Measurements from ENCODE around the gene DNAJA2. TPM values are rescaled to one million over a fixed set of nuclear protein-coding genes. Genes with fewer than 3 reads are reported as not detected.

Gene DNAJA2
- total and polyA plus RNA-seq, 2 of the 8 experiments (the other 6 are each of a cell fraction or from before 2014, with no cell fraction given) = 9.4 to 93.8 TPM

GRCh38 chr16:46976550-46976949, 3.1 kb upstream of the DNAJA2 start:
- Histone ChIP-seq H2BK5ac (ENCODE audit: low read depth, low read length) (no peak overlapping the region), H2BK120ac (replicated peaks; ENCODE audit: low read depth, low read length) (no peak overlapping the region), H2BK20ac (ENCODE audit: low read length) (no peak overlapping the region), H3K56ac (replicated peaks; ENCODE audit: insufficient read length, low read depth, low read length) (no peak overlapping the region), H3K27me3 (replicated peaks in 1 of 4; ENCODE audit: control insufficient read depth in 3 of 4, extremely low read depth in 1 of 4, insufficient read depth in 3 of 4, low read length in 3 of 4) (no peaks in the 10 kb centered on the region), H3K4me1 (replicated peaks in 1 of 4; ENCODE audit: control insufficient read depth in 3 of 4, insufficient read depth in 4 of 4, low read length in 3 of 4) (peaks cover 2 to 12% (median 5%) of the 10 kb centered on the region in 4 experiments; a peak in 4 of 7 replicates), H3K9ac (replicated peaks in 1 of 4; ENCODE audit: extremely low read depth in 1 of 4, low read depth in 3 of 4, low read length in 3 of 4) (no peak overlapping the region), H3K4me2 (ENCODE audit: insufficient read depth in 1 of 2, low read depth in 2 of 2, low read length in 2 of 2) (no peak overlapping the region), H4K91ac (replicated peaks; ENCODE audit: insufficient read length, low read length) (no peak overlapping the region), H3K79me1 (ENCODE audit: low read depth, low read length) (peaks cover 4% of the 10 kb centered on the region; the same call in 1 of the 2 replicates), H2BK12ac (ENCODE audit: low read depth, low read length) (no peak overlapping the region), H3K4ac (replicated peaks; ENCODE audit: insufficient read length, low read depth, low read length) (no peak overlapping the region), H3K14ac (ENCODE audit: insufficient read length) (no peak overlapping the region), H3K18ac (ENCODE audit: extremely low read depth, low read length) (no peak overlapping the region), H3K9me3 (ENCODE audit: insufficient read depth in 2 of 2, low read depth in 1 of 2, low read length in 1 of 2) (no peaks in the 10 kb centered on the region), H2BK15ac (ENCODE audit: low read length) (no peak overlapping the region), H4K20me1 (replicated peaks in 1 of 2; ENCODE audit: control insufficient read depth in 1 of 2, insufficient read depth in 2 of 2, low read length in 2 of 2) (no peaks in the 10 kb centered on the region), H3K36me3 (ENCODE audit: control insufficient read depth in 2 of 4, insufficient read depth in 4 of 4, low read length in 3 of 4) (peaks cover 0 to 8% (median 0%) of the 10 kb centered on the region in 4 experiments; a peak in 1 of 8 replicates), H2AK5ac (ENCODE audit: low read depth, low read length) (no peak overlapping the region), H4K8ac (ENCODE audit: extremely low read depth, insufficient read depth, low read length) (no peak overlapping the region), H2AFZ (ENCODE audit: low read length) (no peak overlapping the region), H3K23ac (ENCODE audit: insufficient read length) (no peak overlapping the region), H3K23me2 (ENCODE audit: low read depth, low read length) (peaks cover 5% of the 10 kb centered on the region), H3K27ac (ENCODE audit: low read depth, low read length) (no peak overlapping the region), H3K4me3 (ENCODE audit: extremely low read depth in 1 of 4, insufficient read depth in 2 of 4, low read depth in 3 of 4, low read length in 4 of 4) (no peak overlapping the region), H4K5ac (ENCODE audit: insufficient read length, low read depth, low read length) (no peak overlapping the region), H3K79me2 (ENCODE audit: control insufficient read depth in 1 of 2, insufficient read depth in 2 of 2, low read length in 2 of 2) (peaks cover 6 to 15% of the 10 kb centered on the region in 2 experiments; a peak in 3 of 4 replicates)
- ChIA-PET CTCF (ENCODE audit: partially characterized antibody) (interaction anchor here (0.9 to 1.0 kb wide), 2 partner anchors 42 to 122 kb away, joined by 3 to 4 read pairs; no protein-coding TSS in a partner anchor), POLR2A (ENCODE audit: partially characterized antibody) (no interaction called here)
- 85% methylated on average over 4 of the region's 4 CpGs; no CpG with 5 or more reads in 1 of the 2 experiments for WGBS, 2 experiments (ENCODE audit: extremely low coverage in 1 of 2, insufficient coverage in 1 of 2, insufficient read length in 1 of 2, insufficient replicate concordance in 2 of 2, low coverage in 1 of 2, low lambda C conversion rate in 2 of 2, missing lambda C conversion rate in 1 of 2)
- FAIRE-seq (no peak), DNase-seq (ENCODE audit: low read depth in 1 of 2, low spot score in 2 of 2) (no peak)
- no peak for TF ChIP-seq MAX (IDR thresholded peaks at IDR 0.05)
- TF ChIP-seq MAFK (IDR thresholded peaks at IDR 0.05; ENCODE audit: low read depth, low read length) = peak; percentile 63
- TF ChIP-seq POLR2A (IDR thresholded peaks at IDR 0.05; ENCODE audit: control extremely low read depth in 1 of 2, low read depth in 2 of 2, low read length in 2 of 2) = no peak

All from H1 (cell line).